Heart left ventricle (tissue), 13 donors: ENCODE results near the gene SIN3A.

Experiments used
- CTCF ChIP-seq, 12 donors: fragments of 200-600 bp; sonication (generic) in 4 of 12; IDR thresholded peaks; one replicate each; pipeline versions ENCODE4 v1.5.0 to v1.8.0; 2018 to 2022; ENCODE audit warnings: antibody characterized with exemption in 12 of 12, mild to moderate bottlenecking in 5 of 12
- POLR2A ChIP-seq, 2 donors: fragments of 450-650 bp; IDR thresholded peaks; one replicate each; pipeline ENCODE4 v1.6.1; 2017; ENCODE audit warnings: antibody characterized with exemption in 2 of 2, mild to moderate bottlenecking in 2 of 2, moderate library complexity in 2 of 2
- donor health status: ischemic (EF 13 %, LVEDD 7.1; RV severe dilation, severe dysfunction).
- donor health status: DM: no; HTN: yes; CAD: no.
- donor health status: DM: no; HTN: no; CAD: no.
- donor health status: ischemic (EF 25% LVEDD 6.9; RV normal size, moderate dysfunction).
- donor health status: ischemic (EF 25% LVEDD 5.7; RV mildly dilated, moderate dysfunction).
- donor health status: ischemic (EF 35%, LVEDD 5.7; RV mildly dilated, moderate dysfunction).
- donor health status: nonischemic (EF 11% LVEDD 7.7; RV severe dilation, severe dysfunction).
- donor health status: DM: yes; HTN: yes; CAD: no.
- donor health status: PGD.
- donor health status: ischemic (EF 29% LVEDD 5.4; RV normal size, mild dysfunction).
- donor health status: nonischemic (EF 23%, LVEDD 6.1; RV moderate dilation, normal function).

DNA sequence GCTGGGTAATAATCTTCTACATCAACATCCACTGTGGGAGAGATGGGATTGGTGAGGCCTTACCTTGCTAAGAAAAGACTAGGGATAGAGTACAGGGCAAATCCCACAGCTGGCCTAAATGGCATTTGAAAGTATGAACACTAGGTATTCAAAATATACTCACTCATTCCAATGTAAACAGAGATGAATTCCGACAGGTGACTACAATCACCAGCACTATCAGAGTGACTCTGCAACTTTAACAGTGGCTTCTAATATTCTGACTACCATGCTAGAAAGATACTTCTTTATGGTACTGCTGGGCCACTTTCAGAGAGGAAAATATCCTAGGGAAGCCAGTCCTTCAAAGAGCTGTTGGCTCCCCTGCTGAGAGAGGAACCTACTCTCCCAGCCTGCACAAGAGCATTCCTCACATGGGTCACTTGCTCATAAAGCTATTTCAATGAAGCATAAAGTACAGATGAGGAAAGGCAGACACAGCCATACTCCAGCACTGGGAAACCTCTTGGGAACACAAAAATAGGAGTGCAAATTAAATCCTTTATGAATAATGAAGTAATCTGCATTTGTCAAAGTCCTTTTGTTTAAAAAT is 61.6 kb downstream of the SIN3A start:
- no peak for TF ChIP-seq CTCF (IDR thresholded peaks at IDR 0.05)
- no peak for TF ChIP-seq POLR2A (IDR thresholded peaks at IDR 0.05)
